Measurements from ENCODE around the gene NBPF12.
"Not testable (repeated sequence)": the region's sequence is repeated elsewhere in the genome, so short reads cannot be mapped to it uniquely, and the experiment has no call there.

The NBPF12 gene, protein sequence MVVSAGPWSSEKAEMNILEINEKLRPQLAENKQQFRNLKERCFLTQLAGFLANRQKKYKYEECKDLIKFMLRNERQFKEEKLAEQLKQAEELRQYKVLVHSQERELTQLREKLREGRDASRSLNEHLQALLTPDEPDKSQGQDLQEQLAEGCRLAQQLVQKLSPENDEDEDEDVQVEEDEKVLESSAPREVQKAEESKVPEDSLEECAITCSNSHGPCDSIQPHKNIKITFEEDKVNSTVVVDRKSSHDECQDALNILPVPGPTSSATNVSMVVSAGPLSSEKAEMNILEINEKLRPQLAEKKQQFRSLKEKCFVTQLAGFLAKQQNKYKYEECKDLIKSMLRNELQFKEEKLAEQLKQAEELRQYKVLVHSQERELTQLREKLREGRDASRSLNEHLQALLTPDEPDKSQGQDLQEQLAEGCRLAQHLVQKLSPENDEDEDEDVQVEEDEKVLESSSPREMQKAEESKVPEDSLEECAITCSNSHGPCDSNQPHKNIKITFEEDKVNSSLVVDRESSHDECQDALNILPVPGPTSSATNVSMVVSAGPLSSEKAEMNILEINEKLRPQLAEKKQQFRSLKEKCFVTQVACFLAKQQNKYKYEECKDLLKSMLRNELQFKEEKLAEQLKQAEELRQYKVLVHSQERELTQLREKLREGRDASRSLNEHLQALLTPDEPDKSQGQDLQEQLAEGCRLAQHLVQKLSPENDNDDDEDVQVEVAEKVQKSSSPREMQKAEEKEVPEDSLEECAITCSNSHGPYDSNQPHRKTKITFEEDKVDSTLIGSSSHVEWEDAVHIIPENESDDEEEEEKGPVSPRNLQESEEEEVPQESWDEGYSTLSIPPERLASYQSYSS (N-terminal part only)

DNA sequence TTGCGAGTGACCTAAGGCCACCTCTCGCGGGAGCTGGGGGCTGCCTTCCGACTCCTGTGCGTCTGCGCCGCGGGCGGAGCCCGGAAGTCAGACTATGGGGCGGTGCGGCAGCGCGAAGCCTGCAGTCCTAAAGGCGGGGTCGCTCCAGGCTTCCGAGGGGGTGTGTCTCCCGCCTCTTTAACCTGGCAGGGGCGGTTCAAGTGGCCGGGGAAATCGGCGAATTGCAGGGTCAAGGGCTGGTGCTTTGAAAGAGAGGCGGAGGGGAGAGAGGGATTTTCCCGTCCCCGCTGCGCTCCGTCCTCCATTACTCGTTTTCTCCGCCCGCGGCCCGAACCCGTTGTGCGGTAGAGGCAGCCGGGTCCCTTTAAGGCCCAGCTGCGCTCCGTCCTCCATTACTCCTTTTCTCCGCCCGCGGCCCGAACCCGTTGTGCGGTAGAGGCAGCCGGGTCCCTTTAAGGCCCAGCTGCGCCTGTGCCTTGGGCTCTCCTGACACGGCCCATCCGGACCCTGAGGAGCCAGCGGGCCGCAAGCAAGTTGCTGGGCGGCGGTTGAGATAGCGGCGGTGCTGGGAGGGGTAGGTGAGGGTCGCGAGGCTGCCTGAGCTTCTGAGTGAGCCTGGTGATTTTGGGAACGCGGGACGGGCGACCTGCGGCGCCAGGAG, at the start of gene NBPF12:
Gene NBPF12, plus strand, starts transcription at position 83 of the 661 bp plus-strand sequence. CDS start 21,820 bp downstream, outside the sequence.
- H3K27ac ChIP-seq, result peak within 1 kb of the TSS; percentile 69 to 92
- DNase-seq (ENCODE audit: low spot score), result peak; percentile 83
- peak within 1 kb of the TSS; percentile 85 for H3K4me3 ChIP-seq

DNA sequence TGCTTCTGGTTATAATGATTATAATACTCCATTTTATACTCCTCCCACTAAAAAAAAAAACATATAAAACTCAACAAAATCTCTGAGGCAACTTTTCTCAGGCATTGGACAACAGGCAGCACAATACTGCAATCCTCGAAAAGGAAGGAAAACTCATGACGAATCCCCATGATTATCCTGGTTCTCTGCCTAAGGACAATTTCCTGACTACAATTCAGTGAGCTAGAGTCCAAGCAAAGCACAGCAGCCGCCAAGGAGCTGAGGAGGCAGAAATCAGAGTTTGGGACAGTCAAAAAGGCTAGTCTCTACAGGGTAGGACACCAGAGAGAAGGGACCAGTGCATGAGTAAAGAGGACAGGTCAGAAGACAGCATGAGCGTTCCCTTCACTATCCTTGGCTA, 46.8 kb upstream of the NBPF12 start:
- not testable (repeated sequence) for DNase-seq (ENCODE audit: low spot score); H3K27ac ChIP-seq; H3K4me3 ChIP-seq

DNA sequence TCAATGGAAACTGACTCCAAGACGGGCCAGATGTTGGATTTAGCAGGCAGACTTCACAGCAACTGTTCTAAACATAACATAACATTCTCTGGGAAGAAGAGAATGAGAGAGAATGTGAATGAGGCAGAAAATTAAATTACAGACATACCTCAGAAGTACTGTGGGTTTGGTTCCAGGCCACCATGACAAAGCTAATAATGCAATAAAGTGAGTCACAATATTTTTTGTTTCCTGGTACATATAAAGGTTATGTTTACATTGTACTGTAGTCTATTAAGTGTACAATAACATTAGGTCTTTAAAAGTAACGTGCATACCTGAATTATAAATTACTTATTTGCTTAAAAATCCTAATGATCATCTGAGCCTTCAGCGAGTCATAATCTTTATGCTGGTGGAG, 45.8 kb upstream of the NBPF12 start:
- not testable (repeated sequence) for H3K27ac ChIP-seq; H3K4me3 ChIP-seq; DNase-seq (ENCODE audit: low spot score)

DNA sequence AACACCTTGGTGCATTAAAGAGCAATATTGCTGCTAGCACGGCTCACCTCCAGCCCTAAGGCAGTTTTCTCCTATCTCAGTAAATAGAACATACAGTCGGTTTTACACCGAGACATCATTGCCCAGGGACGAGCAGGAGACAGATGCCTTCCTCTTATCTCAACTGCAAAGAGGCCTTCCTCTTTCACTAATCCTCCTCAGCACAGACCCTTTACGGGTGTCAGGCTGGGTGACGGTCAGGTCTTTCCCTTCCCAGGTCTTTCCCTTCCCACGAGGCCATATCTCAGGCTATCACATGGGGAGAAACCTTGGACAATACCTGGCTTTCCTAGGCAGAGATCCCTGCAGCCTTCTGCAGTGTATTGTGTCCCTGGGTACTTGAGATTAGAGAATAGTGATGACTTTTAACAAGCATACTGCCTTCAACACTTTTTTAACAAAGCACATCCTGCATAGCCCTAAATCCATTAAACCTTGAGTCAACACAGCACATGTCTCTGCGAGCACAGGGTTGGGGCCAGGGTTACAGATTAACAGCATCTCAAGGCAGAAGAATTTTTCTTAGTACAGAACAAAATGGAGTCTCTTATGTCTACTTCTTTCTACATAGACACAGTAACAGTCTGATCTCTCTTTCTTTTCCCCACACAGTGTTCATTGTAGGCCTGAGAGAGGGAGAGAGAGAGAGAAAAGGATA, 30.4 kb upstream of the NBPF12 start:
- H3K27ac ChIP-seq; H3K4me3 ChIP-seq; DNase-seq (ENCODE audit: low spot score): not testable (repeated sequence)

DNA sequence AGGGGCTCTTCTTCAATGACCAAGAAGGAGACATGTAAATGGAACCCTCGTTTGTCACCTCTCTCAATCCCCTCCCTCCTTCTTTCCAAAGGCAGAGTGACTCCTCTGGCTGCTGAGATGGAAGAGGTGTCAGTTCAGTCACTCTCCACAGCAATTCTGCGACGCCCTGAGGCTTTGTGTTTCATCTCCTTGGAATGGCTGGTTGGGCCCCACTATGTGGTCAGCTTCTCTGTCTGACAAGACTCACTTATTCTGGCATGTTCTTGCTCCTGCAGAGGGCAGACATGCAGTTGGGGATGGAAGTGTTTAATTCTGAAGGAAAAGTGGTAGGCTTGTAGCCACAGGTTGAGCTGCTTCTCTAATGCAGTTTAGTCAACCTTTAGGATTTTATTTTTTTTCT, 25.1 kb upstream of the NBPF12 start:
- not testable (repeated sequence) for H3K27ac ChIP-seq; DNase-seq (ENCODE audit: low spot score); H3K4me3 ChIP-seq

DNA sequence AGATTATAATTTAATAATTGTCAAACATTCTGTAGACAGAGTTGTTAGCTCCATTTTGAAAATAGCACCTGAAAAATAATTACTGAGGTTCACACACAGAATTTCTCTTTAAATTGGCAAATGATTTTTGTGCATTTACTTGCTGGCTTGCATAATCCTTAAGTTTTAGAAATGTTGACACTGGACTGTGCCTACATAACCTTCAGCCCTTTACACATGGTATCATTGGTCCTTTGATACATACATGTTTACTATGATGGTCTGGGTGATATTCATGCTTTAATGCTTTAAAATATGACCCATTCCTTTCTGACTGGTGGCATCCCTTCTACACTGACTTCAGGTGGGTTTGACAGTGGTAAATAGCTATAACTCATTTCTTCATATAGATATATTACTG, 17.3 kb upstream of the NBPF12 start:
- not testable (repeated sequence) for DNase-seq (ENCODE audit: low spot score); H3K4me3 ChIP-seq; H3K27ac ChIP-seq

DNA sequence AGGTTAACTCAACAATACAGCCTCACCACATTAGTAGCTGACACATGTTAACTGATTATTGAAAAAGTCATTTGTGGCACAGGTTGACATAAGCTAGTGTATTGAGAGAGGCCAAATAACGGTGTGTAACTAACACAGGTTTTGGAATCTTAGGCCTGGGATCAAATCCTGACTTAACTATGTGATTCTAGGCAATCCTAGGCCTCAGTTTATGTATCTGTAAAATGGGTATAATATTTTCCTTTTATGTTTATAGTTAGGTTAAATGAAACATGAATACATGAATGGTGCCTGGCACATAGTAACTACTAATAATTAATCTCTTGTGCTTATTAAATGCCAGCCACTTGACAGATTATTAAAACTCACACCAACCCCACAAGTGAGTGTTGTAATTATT, 15.5 kb upstream of the NBPF12 start:
- DNase-seq (ENCODE audit: low spot score); H3K4me3 ChIP-seq; H3K27ac ChIP-seq: not testable (repeated sequence)

DNA sequence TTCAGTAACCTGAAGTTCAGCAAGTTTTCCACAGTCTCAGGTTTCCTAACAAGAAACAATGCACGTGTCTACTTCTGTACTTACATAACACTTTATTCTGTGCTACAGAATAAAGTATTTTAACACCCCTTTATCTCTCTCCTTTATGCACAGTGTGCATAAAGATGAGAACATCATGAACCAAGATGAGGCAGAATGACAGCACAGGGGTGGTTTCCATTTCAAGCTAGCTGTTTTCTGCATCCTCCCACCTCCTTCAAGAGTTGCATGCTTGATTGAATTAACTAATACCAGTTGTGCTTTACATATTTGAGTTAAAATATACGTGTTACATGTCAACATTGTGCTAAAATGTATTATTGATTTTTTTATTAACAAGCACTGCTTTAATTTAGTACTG, 14.0 kb upstream of the NBPF12 start:
- not testable (repeated sequence) for H3K27ac ChIP-seq; DNase-seq (ENCODE audit: low spot score); H3K4me3 ChIP-seq

DNA sequence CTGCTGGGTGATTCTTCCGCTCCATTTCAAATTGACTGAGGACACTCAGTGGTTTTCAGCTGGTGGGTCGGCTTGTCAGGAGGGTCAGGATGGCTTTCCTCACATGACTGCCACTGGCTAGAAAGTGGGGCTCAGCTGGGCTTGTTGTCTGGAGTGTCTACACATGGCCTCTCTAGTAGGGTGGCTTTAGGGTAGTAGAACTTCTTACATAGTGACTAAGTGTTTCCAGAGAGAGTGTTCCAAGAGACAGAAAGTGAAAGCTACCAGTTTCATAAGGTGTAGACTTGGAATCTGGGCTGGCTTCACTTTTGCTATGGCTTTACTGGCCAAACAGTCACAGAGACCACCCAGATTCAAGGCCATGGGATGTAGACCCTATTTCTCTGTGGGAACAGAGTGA, 11.7 kb upstream of the NBPF12 start:
- H3K27ac ChIP-seq; DNase-seq (ENCODE audit: low spot score); H3K4me3 ChIP-seq: not testable (repeated sequence)

DNA sequence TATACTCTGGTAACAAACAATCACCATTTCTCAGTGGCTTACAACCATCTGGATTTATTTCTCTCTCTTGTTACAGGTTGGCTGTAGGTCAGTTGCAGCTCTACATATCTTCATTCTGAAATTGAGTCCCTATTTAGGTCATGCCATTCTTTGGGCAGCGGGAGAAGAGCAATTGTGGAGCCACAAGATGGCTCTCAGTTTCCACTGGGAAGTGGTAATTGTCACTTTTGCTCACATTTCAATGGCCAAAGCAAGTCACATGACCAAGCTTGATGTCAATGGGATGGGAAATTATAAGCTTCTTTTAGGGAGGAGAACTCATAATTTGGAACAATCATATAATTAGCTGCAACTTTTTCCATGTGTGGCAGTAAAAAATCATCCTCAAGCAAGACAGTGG, 7.9 kb upstream of the NBPF12 start:
- not testable (repeated sequence) for H3K27ac ChIP-seq; H3K4me3 ChIP-seq; DNase-seq (ENCODE audit: low spot score)

DNA sequence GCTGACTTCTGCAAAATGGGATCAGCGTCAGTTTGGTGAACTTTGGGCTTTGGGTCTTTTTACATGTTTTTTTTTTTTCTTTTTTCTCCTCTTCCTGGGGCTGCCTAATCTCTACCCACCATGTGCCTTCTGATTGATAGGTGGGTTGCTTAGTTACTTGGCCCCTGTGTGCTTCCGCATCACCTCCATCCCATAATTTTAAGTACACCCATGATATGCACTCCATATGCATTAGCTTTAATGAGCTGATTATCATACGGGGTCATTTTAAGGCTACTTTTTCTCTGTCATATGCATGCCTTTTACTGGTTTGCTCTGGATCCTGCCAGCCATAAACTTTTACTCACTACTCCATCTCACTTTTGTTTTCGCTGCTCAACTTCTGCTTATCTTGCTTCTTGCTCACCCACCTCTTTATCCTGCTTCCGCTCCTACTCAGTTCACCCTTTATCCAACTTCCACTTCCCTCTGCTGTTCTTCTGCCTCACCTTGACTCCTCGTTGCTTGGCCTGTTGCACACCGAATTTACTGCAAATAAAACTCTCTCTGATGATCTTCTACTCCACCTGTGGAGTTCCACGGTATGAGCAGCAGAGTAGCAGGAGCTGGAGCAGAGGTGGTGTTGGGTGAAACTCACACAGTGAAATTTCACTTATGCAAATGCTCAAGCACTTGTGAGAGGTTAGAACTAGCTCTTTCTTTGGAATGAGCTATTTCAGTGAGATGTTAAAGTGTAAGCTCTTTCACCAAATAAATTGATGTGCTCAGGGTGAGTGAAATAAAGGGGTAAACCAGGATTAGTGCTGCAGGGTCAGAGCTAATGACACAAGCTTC, 3.5 kb upstream of the NBPF12 start:
- not testable (repeated sequence) for DNase-seq (ENCODE audit: low spot score); H3K27ac ChIP-seq; H3K4me3 ChIP-seq

DNA sequence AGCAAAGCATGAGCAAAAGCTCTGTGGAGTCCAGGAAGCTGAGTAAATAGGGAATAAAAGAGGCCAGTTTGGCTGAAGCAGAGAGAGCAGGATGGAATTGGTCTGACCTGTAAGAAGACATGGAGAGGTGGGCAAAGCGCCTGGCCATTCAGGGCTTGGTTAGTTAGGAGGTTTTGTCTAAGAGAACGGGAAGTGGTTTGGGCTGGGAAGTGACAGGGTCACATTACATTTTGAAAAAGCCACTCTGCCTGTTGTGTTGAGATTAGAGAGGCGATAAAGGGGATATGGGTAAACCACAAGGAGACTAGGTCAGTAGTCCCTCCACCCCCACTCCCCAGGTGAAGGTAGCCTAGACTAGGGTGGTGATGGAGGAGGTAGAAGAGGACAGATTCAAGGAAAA, 662 bp upstream of the NBPF12 start:
- H3K4me3 ChIP-seq; H3K27ac ChIP-seq; DNase-seq (ENCODE audit: low spot score): not testable (repeated sequence)

DNA sequence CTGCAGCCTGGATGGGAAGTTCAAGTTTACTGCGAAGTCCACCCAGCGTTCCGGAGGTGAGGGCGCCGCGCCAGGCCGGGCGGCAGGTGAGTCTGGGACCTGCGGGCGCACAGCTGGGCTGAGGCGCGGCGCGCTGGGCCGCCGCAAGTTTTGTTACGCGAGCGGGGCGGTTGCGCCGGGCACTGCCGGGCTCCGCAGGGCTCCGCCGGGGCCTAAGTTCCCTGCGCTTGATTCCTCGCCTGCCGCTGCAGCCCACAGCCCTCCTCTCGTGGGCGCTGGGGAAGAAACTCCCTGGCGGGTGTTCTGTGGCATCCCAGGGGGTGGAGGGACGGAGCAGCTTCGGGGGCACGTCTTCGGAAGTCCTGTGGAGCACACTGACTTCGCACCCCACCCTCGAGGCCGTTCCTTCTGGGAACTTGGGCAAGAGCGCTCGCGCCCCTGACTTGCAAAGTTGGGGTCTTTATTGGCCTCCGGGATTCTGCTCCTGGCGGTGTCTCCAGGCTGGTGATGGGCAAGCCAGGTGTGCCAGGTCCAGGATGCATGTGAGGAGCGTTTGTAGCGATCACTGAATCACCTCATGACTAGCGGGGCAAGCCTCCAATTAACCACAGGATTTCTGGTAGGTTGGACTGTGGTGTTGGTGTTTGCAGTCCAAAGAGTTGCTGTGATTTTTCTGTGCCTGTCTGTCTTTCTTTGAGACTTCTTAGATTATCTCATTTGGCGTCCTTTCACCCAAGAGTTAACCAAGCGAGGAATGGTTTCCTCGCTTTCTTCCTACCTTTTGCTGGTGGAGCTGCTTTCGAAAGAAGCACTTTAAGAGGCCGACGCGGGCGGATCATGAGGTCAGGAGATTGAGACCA, 1.0 kb downstream of the NBPF12 start:
- DNase-seq (ENCODE audit: low spot score), result peak; percentile 66
- H3K27ac ChIP-seq, result peak overlapping the region; percentile 69 to 92
- H3K4me3 ChIP-seq, result peak overlapping the region; percentile 85

DNA sequence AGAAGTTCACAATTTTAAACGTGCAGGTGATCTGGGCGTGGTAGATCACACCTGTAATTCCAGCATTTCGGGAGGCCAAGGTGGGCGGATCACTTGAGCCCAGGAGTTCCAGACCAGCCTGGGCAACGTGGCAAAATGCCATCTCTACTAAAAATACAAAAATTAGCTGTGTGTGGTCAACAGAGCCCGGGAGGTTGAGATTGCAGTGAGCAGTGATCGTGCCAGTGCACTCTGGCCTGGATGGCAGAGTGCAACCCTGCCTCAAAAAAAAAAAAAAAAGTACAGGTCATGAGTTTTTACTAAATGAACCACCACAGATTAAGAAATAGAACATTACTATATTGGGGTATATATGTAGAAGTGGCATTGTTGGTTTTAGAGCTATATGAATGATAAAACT, 2.2 kb downstream of the NBPF12 start:
- not testable (repeated sequence) for H3K4me3 ChIP-seq

DNA sequence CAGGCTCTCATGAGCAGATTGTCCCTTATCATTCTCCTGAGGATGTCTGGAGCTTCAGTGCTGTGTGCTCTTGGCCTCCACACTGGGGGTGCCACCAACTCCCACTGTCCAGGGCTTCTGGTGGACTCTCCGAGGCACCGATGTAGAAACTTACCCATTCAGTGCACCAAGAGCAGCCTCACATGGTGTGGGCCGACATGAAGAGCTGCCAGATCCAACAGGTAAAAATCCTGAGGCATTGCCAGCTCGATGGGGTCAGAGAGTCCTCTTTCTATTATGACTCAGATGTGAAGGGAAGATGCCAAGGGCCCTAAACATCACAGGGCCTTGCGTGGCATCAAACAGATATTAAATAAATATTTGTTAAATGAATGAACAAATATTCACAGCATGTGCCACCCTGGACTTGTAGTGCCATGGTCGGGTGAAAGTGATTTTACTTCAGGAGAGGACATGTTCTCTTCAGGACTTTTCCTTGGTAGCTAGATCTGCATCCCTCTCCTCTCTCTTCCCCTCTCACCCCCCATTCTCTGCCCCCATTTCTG, 5.3 kb downstream of the NBPF12 start:
- DNase-seq (ENCODE audit: low spot score); H3K27ac ChIP-seq; H3K4me3 ChIP-seq: not testable (repeated sequence)

More for the DNA sequence above, 2.2 kb downstream of the NBPF12 start:
- not testable (repeated sequence) for DNase-seq (ENCODE audit: low spot score); H3K27ac ChIP-seq

DNA sequence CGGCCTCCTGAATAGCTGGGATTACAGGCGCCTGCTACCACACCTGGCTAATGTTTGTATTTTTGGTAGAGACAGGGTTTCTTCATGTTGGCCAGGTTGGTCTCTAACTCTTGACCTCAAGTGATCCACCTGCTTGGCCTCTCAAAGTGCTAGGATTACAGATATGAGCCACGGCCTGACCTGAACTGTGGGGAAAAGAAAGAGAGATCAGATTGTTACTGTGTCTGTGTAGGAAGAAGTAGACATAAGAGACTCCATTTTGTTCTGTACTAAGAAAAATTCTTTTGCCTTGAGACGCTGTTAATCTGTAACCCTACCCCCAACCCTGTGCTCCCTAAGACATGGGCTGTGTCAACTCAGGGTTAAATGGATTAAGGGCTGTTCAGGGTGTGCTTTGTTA, 10.0 kb downstream of the NBPF12 start:
- DNase-seq (ENCODE audit: low spot score); H3K4me3 ChIP-seq; H3K27ac ChIP-seq: not testable (repeated sequence)

DNA sequence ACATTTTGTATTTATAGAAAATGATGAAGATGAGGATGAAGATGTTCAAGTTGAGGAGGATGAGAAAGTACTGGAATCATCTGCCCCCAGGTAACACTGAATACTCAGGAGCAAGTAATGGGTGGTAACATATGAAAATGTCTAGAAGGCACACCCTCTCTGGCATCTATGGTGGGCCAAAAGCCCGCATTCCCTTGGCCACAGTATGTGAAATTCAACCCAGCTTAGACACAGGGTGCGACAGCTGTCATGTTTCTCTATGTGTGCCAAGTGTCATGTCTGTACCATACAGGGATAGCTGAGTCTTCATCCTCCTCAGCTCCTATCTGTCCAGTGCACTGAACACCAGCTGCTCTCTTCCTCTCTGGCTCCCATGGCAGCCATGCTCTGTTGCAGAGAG, 26.2 kb downstream of the NBPF12 start:
- H3K27ac ChIP-seq; H3K4me3 ChIP-seq; DNase-seq (ENCODE audit: low spot score): not testable (repeated sequence)

Measured in coronary artery (tissue), 2 donors.